ENCODE measurements around the gene DDX10. TPM values are rescaled to one million over a fixed set of nuclear protein-coding genes. Genes with fewer than 3 reads are reported as not detected.

Gene DDX10
- total RNA-seq, 2 donors from 2014 or later = 12.6 to 17.6 TPM

- intact Hi-C loops (cut with DNase I) = no loop called here
- H3K4me3 ChIP-seq = no peak overlapping the region
- H3K27me3 ChIP-seq = no peaks in the 10 kb centered on the region
- H3K36me3 ChIP-seq = no peaks in the 10 kb centered on the region
- DNase-seq = no peak
- H3K9ac ChIP-seq (ENCODE audit: low read depth in 2 of 2, low read length in 2 of 2) = no peak overlapping the region
- no peaks in the 10 kb centered on the region for H3K9me3 ChIP-seq
- H3K4me1 ChIP-seq = no peaks in the 10 kb centered on the region
- TF ChIP-seq CTCF (IDR thresholded peaks at IDR 0.05) = no peak
- H3K27ac ChIP-seq = no peak overlapping the region
These were observed 236.5 kb downstream of the DDX10 start for GRCh38 chr11:108901359-108901758.

GRCh38 chr11:108902027-108902469, 237.2 kb downstream of the DDX10 start:
- Histone ChIP-seq H3K36me3 (no peaks in the 10 kb centered on the region), H3K4me1 (no peaks in the 10 kb centered on the region), H3K27me3 (no peaks in the 10 kb centered on the region), H3K9me3 (no peaks in the 10 kb centered on the region), H3K4me3 (no peak overlapping the region), H3K9ac (ENCODE audit: low read depth in 2 of 2, low read length in 2 of 2) (no peak overlapping the region), H3K27ac (no peak overlapping the region)
- no peak for DNase-seq
- no peak for TF ChIP-seq CTCF (IDR thresholded peaks at IDR 0.05)
- intact Hi-C loops (cut with DNase I) = no loop called here

GRCh38 chr11:108904480-108904879, 239.6 kb downstream of the DDX10 start:
- Histone ChIP-seq H3K9ac (ENCODE audit: low read depth in 2 of 2, low read length in 2 of 2) (no peak overlapping the region), H3K4me3 (no peak overlapping the region), H3K36me3 (no peaks in the 10 kb centered on the region), H3K9me3 (no peaks in the 10 kb centered on the region), H3K27me3 (no peaks in the 10 kb centered on the region), H3K27ac (no peak overlapping the region), H3K4me1 (no peaks in the 10 kb centered on the region)
- DNase-seq = no peak
- no peak for TF ChIP-seq CTCF (IDR thresholded peaks at IDR 0.05)
- intact Hi-C loops (cut with DNase I) = no loop called here

- no peak for TF ChIP-seq CTCF (IDR thresholded peaks at IDR 0.05)
- no peak overlapping the region for H3K27ac ChIP-seq
- intact Hi-C loops (cut with DNase I) = no loop called here
- H3K4me3 ChIP-seq = no peak overlapping the region
- no peaks in the 10 kb centered on the region for H3K4me1 ChIP-seq
- no peak overlapping the region for H3K9ac ChIP-seq (ENCODE audit: low read depth in 2 of 2, low read length in 2 of 2)
- no peak for DNase-seq
- no peaks in the 10 kb centered on the region for H3K36me3 ChIP-seq
- no peaks in the 10 kb centered on the region for H3K9me3 ChIP-seq
- no peaks in the 10 kb centered on the region for H3K27me3 ChIP-seq
These were observed 241.5 kb downstream of the DDX10 start for GRCh38 chr11:108906329-108906728.

GRCh38 chr11:108906826-108907225, 242.0 kb downstream of the DDX10 start:
- H3K9ac ChIP-seq (ENCODE audit: low read depth in 2 of 2, low read length in 2 of 2) = no peak overlapping the region
- no peaks in the 10 kb centered on the region for H3K27me3 ChIP-seq
- H3K9me3 ChIP-seq = no peaks in the 10 kb centered on the region
- no peak for TF ChIP-seq CTCF (IDR thresholded peaks at IDR 0.05)
- DNase-seq = no peak
- H3K4me1 ChIP-seq = no peaks in the 10 kb centered on the region
- H3K36me3 ChIP-seq = no peaks in the 10 kb centered on the region
- no peak overlapping the region for H3K4me3 ChIP-seq
- intact Hi-C loops (cut with DNase I) = no loop called here
- H3K27ac ChIP-seq = no peak overlapping the region

GRCh38 chr11:108909041-108909440, 244.2 kb downstream of the DDX10 start:
- Histone ChIP-seq H3K36me3 (no peaks in the 10 kb centered on the region), H3K9me3 (no peaks in the 10 kb centered on the region), H3K9ac (ENCODE audit: low read depth in 2 of 2, low read length in 2 of 2) (no peak overlapping the region), H3K4me3 (no peak overlapping the region), H3K27ac (no peak overlapping the region), H3K4me1 (no peaks in the 10 kb centered on the region), H3K27me3 (no peaks in the 10 kb centered on the region)
- DNase-seq = no peak
- TF ChIP-seq CTCF (IDR thresholded peaks at IDR 0.05) = no peak
- intact Hi-C loops (cut with DNase I) = no loop called here

Measured in colonic mucosa (tissue), 4 donors.